ENCODE measurements around the gene ANKRD44. TPM values are rescaled to one million over a fixed set of nuclear protein-coding genes. Genes with fewer than 3 reads are reported as not detected.

The ANKRD44 gene
- polyA plus RNA-seq, 1 experiment, result 14.7 TPM

DNA sequence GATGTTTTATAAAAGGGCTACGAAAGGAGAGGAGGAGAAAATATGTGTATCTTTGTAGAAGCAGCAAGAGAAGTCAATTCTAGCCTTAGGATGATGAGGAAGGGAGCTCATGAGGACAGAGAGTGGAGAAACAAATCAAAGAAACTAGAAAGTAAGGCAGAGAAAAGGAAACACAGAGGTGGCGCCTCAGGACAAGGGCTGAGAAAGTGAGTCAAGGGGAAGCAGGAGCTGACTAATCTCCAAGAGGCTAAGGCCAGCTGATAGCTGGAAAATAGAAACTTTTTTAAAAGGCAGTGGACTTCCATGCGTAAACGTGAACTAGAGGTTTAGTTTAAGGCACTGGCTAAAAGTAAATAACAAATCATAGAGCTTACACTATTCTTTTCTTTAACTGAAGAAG, 173.3 kb downstream of the ANKRD44 start:
- H3K4me3 ChIP-seq (ENCODE audit: low read depth, low read length), result no peak overlapping the region
- CTCF ChIA-PET, result interaction anchor here (1.0 to 4.3 kb wide), 6 partner anchors 10 to 53 kb away, joined by 3 to 37 read pairs (median 7); no protein-coding TSS in a partner anchor
- POLR2A ChIA-PET, result interaction anchor here (0.6 to 2.0 kb wide), 2 partner anchors 12 to 61 kb away, joined by 3 to 6 read pairs; no protein-coding TSS in a partner anchor

DNA sequence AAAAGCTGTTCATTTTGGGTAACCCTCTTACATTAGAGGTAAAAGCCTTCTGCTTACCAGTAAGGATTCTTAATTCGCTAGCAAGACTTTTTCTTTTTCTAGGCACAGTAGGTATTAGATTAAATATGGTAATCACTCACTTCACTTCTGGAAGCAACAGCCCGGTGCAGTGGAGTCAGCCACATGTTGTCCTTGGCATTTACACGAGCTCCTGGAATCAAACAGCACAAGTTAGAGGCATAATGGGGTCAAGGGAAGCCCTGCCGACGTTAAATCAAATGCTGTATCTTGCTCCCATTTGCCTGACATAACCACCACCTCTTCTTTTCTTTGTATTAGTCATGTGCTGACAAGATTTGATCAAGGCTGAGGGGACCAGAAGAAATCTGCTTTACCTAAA, 174.1 kb downstream of the ANKRD44 start:
- POLR2A ChIA-PET, result interaction anchor here (2.0 kb wide), 1 partner anchor 11 kb away, joined by 6 read pairs; no protein-coding TSS in a partner anchor
- Histone ChIP-seq H3K27ac (ENCODE audit: low read depth, low read length) (no peak overlapping the region), H3K4me3 (ENCODE audit: low read depth, low read length) (no peak overlapping the region), H3K9me3 (ENCODE audit: control insufficient read depth, insufficient read depth, low read length) (no peaks in the 10 kb centered on the region), H3K27me3 (ENCODE audit: control insufficient read depth, insufficient read depth, low read length) (no peaks in the 10 kb centered on the region)
- TF ChIP-seq, protein P1, sequence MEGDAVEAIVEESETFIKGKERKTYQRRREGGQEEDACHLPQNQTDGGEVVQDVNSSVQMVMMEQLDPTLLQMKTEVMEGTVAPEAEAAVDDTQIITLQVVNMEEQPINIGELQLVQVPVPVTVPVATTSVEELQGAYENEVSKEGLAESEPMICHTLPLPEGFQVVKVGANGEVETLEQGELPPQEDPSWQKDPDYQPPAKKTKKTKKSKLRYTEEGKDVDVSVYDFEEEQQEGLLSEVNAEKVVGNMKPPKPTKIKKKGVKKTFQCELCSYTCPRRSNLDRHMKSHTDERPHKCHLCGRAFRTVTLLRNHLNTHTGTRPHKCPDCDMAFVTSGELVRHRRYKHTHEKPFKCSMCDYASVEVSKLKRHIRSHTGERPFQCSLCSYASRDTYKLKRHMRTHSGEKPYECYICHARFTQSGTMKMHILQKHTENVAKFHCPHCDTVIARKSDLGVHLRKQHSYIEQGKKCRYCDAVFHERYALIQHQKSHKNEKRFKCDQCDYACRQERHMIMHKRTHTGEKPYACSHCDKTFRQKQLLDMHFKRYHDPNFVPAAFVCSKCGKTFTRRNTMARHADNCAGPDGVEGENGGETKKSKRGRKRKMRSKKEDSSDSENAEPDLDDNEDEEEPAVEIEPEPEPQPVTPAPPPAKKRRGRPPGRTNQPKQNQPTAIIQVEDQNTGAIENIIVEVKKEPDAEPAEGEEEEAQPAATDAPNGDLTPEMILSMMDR (IDR thresholded peaks at IDR 0.05; ENCODE audit: low read depth, low read length), result no peak
- CTCF ChIA-PET, result interaction anchor here (1.0 to 4.3 kb wide), 6 partner anchors 10 to 54 kb away, joined by 3 to 37 read pairs (median 7); no protein-coding TSS in a partner anchor
- no peak for DNase-seq (ENCODE audit: low read depth, low spot score)

More for the DNA sequence above, 173.3 kb downstream of the ANKRD44 start:
- Histone ChIP-seq H3K27me3 (ENCODE audit: control insufficient read depth, insufficient read depth, low read length) (no peaks in the 10 kb centered on the region), H3K27ac (ENCODE audit: low read depth, low read length) (no peak overlapping the region), H3K9me3 (ENCODE audit: control insufficient read depth, insufficient read depth, low read length) (no peaks in the 10 kb centered on the region)
- DNase-seq (ENCODE audit: low read depth, low spot score), result no peak
- TF ChIP-seq, protein P1 (IDR thresholded peaks at IDR 0.05; ENCODE audit: low read depth, low read length), result no peak

DNA sequence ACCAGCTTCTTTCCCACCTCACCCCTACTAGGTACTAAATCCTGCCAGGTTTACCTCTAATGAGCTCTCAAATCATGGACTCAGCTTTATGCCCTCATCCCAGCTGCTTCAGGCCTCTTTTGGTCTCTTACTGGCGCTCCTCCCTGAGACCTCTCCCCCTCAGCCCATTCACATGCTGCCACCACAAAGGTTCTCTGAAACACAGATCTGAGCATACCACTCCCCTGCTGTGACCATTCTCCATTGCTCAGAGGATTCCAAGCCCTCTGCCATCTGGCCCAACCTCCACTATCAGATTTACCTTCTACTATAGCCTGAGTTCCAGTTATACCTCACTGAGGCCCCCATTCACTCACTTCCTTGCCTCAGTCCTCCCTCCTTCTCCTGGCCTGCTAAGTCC, 174.8 kb downstream of the ANKRD44 start:
- Histone ChIP-seq H3K27ac (ENCODE audit: low read depth, low read length) (no peak overlapping the region), H3K9me3 (ENCODE audit: control insufficient read depth, insufficient read depth, low read length) (no peaks in the 10 kb centered on the region), H3K27me3 (ENCODE audit: control insufficient read depth, insufficient read depth, low read length) (no peaks in the 10 kb centered on the region), H3K4me3 (ENCODE audit: low read depth, low read length) (no peak overlapping the region)
- ChIA-PET POLR2A (no interaction called here), CTCF (interaction anchor here (0.7 to 4.3 kb wide), 5 partner anchors 9 to 242 kb away, joined by 3 to 37 read pairs (median 6); no protein-coding TSS in a partner anchor)
- TF ChIP-seq, protein P1 (IDR thresholded peaks at IDR 0.05; ENCODE audit: low read depth, low read length), result no peak
- no peak for DNase-seq (ENCODE audit: low read depth, low spot score)

DNA sequence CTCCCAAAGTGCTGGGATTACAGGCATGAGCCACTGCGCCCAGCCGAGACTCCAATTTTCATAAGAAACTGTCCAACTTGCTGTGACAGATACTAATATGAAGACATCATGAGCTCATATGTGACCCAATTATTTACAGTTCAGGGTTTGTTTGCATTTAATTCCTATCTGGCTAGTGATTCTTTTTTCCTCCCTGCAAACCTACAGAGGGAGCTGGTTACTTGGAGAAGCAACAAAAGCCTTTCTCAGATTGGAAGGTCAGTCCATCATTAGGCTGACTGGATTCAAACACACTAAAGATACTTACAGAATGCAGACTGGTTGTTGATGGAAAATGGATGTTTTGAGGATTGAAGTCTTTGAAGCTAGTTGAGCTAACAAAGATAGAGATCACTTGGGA, 176.4 kb downstream of the ANKRD44 start:
- Histone ChIP-seq H3K9me3 (ENCODE audit: control insufficient read depth, insufficient read depth, low read length) (no peaks in the 10 kb centered on the region), H3K27ac (ENCODE audit: low read depth, low read length) (no peak overlapping the region), H3K27me3 (ENCODE audit: control insufficient read depth, insufficient read depth, low read length) (no peaks in the 10 kb centered on the region), H3K4me3 (ENCODE audit: low read depth, low read length) (no peak overlapping the region)
- ChIA-PET CTCF (interaction anchor here (0.5 to 4.3 kb wide), 8 partner anchors 20 to 250 kb away, joined by 3 to 37 read pairs (median 4); no protein-coding TSS in a partner anchor), POLR2A (no interaction called here)
- TF ChIP-seq, protein P1 (IDR thresholded peaks at IDR 0.05; ENCODE audit: low read depth, low read length), result peak; percentile 40
- DNase-seq (ENCODE audit: low read depth, low spot score), result no peak

DNA sequence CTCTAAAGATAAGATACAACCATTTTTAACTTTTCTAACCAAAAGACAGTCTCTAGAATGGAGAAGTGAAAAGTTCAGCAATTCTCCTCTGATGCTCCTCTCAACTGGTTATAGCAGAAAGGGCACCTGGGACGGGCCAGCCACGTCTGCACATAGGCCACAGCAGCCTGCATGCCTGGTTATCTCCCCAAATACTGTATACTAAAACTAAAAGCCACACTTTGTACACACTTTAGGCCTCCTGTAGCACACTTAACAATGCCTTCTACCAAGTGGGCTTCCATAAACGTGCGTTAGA, 179.1 kb downstream of the ANKRD44 start:
- POLR2A ChIA-PET, result no interaction called here
- CTCF ChIA-PET, result interaction anchor here (2.2 kb wide), 1 partner anchor 18 kb away, joined by 14 read pairs; no protein-coding TSS in a partner anchor
- TF ChIP-seq, protein P1 (IDR thresholded peaks at IDR 0.05; ENCODE audit: low read depth, low read length), result no peak
- no peaks in the 10 kb centered on the region for H3K27me3 ChIP-seq (ENCODE audit: control insufficient read depth, insufficient read depth, low read length)
- H3K9me3 ChIP-seq (ENCODE audit: control insufficient read depth, insufficient read depth, low read length), result no peaks in the 10 kb centered on the region
- DNase-seq (ENCODE audit: low read depth, low spot score), result no peak
- H3K4me3 ChIP-seq (ENCODE audit: low read depth, low read length), result no peak overlapping the region
- no peak overlapping the region for H3K27ac ChIP-seq (ENCODE audit: low read depth, low read length)

All from AG04450 (cell line).